NCI-H2171 treated with DMSO at 0.1 percent for 48 hours (cell line): ENCODE results near the gene VASN.
"Not testable (repeated sequence)": the region's sequence is repeated elsewhere in the genome, so short reads cannot be mapped to it uniquely, and the experiment has no call there.

Source experiments
- DNase-seq: peaks from one replicate; lab custom pipeline; 2025; lab: John Stamatoyannopoulos, UW

VASN gene

DNA sequence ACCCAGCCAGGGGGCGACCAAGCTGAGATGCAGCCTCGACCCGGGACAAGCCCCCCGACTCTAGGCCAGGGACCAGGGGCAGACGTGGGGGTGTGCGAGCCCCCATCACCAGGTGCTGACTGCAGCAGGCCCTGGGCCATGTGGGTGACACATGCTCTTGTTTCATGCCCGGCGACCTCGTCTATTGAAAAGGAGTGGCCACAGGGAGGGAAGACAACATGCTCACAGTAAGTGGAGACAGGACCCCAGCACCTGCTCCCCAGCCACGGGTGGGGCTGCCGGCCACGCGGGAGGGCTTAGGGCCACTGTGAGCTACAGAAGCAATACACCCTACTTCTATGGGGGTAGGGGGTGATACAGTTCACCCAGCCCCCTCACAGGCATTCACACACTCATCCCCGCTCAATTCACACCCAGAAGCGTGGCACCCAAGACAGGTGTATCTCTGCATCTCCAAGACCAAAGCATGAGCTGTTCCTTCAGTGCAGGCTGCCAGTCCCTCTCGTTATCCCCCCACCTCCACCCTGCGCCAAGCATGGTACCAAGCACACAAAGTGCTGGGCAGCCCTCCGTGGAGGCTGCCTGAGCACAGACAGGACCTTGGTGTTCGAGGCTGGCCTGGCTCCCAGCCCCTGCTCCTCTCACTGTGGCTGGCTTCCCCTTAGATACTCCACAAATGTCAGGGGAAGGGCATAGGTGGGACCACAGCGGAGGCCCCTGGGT lies 13.6 kb downstream of the VASN start:
- DNase-seq = no peak

DNA sequence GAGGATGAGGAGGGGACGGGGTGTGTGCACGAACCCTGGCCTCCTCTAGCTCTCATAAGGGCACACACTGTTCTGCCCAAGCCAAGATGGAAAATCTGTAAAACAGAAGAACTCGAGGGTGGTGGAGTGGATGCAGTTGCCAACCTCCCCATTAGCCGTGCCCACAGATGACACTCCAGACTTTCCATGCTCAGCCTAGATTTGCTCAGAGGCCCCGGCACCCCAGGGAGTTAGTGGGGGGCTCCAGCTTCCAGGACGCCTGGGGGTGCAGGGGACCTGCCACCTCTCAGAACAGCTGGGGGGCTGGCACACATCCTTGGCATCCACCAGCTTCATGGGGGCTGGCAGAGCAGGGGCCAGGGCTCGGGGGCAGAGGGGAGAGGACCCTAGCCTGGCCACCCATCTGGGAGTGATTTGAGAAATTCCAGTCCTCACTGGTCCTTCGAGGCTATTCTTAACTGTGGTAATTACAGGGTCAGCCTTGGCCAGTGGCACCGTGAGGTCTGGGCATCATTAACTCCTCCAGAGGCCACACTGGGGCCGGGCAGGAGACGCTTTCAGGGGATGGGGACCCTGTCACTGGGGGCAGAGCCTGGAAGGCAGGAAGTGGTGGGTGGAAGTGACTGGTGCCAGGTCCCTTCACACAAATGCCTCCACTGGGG lies 14.3 kb downstream of the VASN start:
- no peak for DNase-seq

DNA sequence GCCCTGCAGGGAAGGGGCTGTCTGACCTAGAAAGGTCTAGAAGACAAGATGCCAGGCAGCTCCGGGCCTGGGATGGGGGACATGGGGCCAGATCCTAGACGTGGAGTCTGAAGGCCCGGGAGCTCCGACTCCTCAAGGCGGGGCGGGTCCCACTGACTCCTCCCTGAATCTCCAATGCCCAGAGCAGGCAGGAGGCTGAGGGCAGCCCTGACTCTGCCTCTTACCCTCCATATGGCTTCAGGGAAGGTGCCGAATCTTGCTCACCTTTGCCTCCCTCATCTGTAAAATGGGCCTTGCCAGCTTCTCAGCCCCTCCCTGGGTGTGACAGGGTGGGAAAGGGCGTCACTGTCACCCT lies 14.8 kb downstream of the VASN start:
- no peak for DNase-seq

DNA sequence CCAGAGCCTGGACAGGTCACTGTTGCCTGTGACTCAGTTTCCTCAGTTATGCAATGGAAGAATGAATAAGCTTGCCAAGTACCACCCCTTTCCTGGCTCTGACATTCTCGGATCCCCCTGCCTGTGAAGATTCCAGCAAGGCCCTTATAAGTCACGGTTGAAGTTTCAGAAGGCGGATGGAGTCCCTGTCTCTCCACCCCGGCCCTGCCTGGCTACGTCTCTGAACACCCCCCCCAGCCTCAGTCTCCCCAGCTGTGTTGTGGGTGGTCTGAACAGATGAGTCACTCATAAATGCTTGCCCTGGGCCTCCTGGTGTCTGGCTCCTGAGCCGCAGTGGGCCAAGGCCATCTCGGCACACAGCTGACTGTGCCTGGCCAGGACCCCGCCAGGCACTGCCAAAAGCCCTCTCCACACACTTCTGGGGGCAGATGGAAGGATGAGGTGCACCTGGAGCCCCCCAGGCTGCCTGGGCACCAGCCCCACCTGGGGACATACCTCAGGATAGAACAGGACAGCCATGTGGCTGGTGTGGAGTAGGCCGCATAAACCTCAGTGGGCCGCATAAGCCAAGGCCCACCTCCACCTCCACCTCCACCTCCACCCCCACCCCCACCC lies 15.4 kb downstream of the VASN start:
- DNase-seq = no peak

DNA sequence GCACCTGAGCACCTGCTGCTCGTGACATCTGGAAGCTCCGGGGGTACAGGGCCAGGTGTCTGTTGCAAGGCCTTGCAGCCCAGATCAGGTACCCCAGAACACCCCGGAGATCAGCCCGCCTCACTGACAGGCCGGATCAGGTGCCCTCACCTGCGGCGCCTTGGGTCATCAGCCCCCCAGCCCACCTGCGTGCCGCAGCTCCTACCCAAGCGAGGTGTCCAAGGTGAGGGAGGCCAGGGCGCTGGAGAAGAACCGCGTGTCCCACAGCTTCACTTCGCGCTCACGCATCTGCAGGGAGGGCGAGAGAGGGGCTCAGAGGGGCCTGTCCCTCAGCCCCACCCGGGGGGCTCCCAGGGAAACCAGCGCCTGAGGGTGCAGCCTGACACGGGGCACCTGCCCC lies 16.1 kb downstream of the VASN start:
- DNase-seq = no peak

DNA sequence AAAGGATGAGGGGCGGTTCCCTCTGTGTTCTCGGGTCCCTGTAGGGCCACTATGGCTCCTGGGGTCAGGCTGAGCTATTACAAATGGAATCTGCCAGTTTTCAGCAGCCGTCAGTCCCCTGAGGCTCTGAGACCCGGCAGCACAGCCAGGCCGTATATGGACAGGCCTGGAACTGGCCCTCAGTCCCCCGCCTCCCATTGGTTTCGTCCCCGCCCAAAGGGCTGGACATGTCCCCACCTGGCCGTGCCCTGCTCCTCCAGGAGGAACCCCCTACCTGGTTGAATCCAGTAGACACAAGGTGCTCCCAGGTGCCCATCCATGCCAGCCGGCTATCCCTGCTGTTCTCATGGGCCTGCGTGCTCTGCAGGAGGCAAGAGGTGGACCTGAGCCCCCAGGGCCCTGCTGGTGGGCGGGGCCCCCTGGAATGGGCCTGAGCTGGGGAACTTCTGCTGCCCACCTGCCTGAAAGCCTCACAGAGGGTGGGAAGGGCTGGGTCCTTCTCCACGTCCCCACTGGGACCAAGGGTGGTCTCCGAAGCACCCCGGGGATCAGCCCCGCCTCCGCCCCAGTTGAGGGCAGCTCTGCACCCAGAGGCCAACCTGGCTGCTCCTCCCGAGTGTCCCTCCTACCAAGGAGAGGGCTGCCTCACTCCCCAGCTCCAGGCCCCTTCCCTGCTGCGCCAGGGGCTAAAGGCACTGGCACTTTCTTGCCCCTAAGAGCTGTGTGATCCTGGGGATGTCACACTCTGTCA lies 16.8 kb downstream of the VASN start:
- no peak for DNase-seq

DNA sequence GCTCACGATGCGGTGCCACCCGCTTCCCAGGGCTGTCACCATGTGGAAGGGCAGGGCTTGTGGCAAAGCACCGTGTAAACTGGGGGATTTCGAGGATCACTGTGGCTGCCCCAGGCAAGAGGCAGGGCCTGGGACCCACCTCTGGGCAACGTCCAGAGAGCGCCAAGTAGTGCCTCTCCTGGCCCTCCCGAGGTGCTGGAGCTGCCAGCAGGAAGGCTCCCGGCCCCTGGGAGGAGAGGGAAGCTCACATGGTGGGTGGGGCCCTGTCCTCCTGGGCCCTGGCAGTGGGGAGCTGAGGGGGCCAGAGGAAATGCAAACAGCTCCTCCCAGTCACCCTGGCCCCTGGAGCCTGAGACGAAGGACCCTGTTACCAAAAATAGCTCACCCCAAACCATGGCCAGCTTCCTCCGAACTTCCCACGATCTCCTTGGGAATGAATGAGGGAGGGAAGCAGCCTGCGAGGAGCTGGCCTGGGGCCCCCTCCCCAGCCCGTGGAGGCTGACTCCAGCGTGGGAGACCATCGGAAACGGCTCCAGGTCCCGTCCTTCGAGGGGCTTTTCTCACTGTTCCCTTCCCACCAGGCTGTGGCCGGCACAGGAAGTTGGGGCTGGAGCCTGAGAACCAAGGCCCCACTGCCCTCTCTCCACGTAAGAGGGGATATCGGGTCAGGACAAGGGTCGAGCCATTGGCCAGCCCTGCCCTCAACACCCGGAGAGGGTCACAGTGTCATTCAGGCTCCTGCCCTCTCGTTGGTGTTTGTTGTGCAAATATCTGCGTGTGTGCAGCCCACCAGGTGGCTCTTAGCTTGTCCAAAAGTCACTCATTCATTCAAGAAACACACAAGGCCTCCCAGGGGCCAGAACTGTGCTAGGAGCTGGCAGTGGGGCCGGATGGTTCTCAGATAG lies 17.7 kb downstream of the VASN start:
- no peak for DNase-seq

DNA sequence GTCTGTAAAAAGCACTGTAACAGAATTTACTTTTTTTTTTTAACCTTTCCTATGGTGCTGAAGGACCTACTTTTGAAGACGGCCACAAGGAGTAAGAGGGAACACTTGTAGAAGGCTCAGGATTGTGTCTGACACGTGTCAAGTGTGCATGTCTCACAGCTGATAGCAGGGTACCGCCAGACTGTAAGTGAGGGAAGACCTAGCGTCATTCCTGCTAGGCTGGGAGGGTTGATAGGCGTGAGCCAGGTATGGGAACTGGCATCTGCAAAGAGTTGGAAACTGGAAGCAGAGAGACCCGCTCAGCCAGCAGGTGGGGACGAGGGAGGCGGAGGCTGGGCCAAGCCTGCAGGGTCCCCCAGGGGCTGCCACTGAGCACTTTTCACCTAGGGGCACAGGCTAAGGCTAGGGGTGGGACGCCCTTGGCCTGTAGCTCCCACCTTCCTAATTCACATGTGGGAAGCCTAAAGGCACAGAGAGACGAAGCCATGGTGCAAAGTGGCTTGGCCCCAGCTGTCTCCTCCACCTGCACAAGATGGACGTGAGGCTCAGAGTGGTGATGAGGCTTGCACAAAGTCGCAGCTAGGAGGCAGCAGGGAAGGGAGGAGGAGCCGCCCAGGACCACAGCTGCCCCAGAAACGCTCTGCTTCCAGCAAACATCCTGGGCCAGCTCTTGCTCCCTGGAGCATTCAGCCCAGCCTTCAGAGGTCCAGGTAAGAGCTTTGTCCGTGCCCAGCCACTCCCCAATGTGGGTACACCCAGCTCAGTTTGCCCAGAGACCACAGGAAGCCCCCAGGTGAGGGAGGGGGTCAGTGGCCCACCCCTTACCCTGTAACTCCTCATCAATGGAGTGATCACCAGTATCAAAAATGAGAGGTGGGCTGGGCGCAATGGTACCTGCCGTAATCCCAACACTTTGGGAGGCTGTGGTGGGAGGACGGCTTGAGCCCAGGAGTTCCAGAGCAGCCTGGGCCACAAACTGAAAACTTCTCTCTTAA lies 18.9 kb downstream of the VASN start:
- DNase-seq = no peak

DNA sequence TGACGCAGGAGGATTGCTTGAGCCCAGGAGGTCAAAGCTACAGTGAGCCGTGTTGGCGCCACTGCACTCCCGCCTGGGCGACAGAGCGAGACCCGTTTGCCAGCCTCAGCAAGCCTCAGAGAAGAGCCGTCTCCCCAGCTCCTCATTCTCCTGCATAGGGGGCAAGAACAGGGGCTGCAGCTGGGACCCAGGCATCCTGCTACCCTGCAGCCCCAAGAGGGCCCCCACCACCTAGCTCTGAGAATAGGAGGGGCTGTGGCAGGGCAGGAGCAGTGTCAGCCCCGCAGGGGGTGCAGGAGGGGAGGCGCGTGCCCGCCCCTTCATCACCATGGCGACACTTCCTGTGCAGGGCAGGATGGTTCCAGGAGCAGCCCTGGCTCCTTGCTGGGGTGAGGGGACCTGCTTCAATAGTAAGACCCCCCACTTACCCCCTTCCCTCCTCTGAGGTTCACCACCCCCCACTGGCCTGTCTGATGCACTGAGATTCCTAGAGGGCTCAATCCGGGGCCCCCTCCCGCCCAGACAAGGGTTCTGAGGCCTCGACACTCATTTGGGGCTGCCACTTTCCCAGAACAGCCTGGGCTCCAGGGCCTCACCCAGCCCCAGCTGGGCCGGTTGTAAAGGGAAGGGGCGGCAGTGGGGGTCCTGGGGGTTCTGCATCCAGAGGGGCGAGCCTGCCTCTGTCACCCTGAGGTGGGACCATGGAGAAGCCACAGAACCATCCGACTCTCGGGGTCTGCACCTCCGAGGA lies 20.2 kb downstream of the VASN start:
- DNase-seq = no peak

DNA sequence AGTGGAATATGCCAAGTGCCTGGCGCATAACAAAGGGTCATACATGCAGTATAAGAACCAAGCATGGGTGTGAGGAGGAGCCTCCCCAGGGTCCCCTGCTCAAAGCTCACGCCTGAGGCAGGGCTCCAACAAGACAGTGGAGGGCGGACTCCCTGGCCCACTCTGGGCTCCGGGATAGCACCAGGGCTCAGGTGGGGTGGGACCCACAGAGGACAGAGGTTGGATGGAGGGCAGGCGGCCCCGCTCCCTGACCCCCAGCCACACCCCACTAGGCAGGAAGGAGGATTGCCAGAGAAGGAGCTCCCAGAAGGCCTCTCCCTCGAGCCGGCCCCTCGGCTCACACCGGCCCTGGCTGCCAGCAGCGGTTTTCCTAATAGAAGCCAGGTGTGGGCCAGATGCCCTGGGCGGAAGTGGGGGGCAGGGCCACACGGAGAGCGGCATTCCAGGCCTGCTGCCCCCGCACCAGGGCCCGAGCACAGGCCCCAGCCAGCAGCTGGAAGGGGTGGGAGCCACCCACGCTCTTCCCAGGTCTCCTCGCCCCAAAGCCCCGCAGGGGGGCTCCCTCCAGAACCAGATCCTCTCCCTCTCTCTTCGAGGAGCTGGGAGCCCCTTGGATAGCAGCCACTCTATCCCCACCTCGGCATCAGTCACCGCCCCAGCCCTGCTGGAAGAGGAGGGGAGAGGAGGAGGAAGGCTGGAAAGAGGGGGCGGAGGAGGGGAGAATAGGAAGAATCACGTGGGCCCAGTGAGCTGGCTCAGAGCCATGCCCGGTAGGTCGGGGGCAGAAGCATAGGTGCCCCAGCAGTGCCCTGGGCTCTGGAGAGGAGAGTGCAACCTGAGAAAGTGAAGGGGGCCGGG lies 21.0 kb downstream of the VASN start:
- peak; percentile 38 for DNase-seq

DNA sequence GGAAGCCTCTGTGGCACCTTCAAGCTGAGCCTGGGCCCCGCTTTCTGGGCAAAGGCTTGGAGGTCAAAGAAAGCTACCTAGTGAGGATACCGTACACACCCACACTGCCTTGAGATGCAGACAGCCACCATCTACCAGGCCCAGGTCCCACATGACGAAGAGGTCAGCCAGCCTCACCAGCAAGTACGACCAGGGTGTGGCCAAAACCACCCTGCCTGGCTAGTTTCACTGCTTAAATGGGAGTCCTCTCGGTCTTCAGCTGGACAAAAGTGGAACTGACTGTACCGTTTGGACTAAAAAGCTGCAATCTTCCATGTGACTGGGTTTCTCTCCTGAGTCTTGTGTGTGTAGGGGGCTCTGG lies 21.6 kb downstream of the VASN start:
- no peak for DNase-seq

DNA sequence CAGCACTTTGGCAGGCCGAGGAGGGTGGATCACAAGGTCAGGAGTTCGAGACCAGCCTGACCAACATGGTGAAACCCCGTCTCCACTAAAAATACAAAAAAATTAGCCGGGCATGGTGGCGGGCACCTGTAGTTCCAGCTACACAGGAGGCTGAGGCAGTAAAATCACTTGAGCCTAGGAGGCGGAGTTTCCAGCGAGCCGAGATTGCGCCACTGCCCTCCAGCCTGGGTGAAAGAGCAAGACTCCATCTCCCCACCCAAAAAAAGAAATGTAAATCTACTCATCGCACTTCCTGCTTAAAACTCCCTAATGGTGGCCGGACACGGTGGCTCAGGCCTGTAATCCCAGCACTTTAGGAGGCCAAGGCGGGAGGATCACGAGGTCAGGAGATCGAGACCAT lies 22.2 kb downstream of the VASN start:
- DNase-seq = not testable (repeated sequence)

DNA sequence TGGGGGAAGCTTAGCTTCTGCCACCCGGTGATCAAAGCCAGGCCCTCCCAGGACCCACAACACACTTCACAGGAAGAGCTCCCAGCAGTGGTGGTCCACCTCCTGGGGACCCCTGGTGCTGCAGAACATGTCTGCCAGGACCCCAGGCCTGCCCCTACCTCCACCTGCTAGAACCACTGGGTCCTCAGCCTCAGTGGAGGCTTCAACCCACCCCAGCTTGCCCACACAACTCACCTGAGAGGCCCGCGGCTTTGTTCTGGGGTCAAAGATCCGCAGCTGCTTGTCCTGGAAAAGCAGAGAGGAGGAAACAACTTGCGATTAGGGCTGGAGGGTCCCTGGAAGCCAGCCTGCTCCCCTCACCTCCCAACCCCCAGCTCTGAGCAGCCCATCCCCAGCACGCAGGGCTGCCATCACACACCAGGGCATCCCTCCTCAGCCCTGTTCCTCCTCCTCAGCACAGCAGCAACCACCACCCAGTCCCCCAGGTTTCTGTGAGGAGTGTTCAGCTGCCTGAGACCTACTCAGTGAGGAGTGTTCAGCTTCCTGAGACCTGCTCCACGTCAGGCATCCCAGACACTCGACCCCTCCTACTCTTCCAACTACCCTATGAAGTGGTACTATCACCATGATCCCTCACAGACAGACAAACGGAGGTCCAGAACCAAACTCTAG lies 23.5 kb downstream of the VASN start:
- DNase-seq = no peak

DNA sequence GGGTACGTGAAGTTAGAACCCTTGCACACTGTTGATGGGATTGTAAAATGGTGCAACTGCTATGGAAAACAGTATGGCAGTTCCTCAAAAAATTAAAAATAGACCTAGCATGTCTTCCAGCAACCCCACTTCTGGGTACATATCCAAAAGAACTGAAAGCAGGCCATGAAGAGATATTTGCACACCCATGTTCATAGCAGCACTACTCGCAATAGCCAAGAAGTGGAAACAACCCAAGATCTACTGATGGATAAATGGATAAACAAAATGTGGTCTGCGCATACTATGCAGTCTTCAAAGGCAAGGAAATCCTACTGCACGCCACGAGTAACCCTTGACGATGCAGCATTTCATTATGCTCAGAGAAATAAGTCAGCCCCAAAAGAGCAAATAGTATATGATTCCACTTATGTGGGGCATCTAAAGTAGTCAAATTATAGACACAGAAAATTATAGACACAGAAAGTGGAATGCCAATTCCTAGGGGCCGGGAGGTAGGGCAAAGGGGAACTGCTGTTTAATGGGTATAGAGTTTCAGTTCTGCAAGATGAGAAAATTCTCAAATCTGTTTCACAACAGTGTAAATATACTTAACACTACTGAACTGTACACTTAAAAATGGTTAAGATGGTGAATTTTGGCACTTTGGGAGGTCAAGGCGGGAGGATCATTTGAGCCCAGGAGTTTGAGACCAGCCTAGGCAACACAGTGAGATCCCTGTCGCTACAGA lies 27.5 kb downstream of the VASN start:
- DNase-seq = no peak

DNA sequence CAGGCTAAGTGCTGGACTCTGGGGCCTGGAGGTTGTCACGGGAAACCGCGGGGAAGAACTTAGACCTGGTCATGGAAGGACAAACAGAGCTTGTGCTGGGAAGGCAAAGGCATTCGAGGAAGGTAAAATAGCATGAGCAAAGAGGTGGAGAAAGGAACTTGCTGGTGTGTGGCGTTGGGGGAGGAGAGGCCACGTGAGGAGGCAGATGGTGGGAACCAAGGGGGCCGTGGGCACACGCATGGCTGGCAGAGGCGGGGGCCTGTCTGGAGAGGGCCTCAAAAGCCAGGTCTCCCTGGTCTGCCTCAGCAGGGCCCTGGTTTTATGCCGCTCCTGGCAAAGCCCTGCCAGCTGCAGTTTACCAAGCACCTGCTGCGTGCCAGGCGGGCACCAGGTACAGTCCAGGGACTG lies 29.4 kb downstream of the VASN start:
- DNase-seq = peak; percentile 16

DNA sequence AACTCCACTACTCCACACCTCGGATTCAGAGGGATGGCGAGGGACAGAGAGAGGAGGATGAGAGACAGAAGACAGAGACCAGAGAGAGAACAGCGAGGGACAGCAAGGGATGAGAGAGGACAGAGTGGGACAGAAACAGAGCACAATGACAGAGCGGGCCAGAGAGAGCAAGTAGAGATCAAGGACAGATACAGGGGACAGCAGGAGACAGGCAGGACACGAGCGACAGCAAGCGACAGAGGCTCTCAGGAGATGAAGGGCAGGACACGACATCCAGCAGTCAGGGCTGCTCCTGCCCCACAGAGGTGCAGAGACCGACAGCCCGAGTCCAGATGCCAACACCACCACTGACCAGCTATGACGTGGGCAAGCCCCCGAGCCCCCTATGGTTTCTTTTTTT lies 29.9 kb downstream of the VASN start:
- no peak for DNase-seq

DNA sequence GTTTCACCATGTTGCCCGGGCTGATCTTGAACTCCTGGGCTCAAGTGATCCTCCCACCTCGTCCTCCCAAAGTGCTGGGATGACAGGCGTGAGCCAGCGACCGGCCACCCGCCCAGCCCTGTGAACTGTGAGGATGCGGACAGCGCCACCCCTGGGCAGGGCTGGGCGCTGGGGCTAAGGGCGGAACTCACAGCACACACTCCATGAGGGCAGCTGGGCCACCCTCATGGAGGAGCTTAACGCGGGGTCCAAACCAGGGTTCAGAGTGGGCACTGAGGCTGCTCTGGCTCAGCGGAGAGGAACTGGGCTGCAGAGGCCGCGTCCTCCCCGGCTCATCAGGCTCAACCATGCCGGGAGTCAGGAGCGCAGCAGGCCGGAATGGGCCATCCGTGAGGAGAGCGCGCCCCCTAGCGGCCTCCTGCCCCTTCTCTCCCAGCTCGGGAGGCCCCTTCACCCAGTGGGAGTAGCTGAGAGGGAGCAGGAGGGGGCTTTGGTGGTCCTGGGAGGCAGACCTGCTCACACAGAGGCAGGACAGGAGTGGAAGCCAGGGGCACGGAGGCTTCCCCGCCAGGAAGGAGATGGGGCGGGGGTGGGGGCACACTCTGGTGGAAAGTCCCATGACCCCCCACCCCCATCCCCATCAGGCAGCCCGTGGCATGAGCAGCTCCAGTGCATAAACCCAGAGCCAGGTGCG lies 30.9 kb downstream of the VASN start:
- peak; percentile 64 for DNase-seq
